ENCODE measurements around the gene WDR75.

WDR75 gene

DNA sequence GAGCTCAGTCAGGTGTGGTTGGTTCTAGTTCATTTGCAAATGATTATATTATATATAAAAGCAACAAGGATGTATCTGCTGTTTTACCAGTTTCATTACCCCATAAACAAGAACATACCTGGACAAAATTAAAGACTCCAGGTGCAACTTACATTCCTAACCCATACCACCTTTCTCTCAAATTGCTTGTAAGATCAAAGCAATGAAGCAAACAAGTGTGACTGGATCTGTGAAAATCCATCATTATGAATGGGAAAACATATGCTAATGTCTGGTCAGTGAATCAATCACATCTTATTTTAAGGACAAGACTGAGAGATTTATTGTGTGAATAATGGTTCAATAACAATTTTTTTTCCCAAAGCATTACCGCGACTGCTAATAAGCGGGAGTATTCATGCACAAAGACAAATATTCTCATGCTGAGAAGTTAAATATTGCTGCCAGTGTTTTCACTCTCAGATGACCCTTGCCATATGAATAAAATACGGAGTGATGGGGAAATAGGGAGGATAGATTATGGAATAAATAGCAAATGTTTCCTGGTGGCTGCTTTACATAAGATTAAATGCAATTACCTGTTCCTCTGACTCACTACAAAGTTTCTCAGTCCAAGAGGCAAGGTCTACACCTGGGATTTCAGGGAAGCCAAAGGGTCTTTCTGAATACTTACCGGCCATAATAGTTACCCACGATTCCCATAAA lies 59.3 kb downstream of the WDR75 start:
- no peak for DNase-seq (ENCODE audit: low read depth)

DNA sequence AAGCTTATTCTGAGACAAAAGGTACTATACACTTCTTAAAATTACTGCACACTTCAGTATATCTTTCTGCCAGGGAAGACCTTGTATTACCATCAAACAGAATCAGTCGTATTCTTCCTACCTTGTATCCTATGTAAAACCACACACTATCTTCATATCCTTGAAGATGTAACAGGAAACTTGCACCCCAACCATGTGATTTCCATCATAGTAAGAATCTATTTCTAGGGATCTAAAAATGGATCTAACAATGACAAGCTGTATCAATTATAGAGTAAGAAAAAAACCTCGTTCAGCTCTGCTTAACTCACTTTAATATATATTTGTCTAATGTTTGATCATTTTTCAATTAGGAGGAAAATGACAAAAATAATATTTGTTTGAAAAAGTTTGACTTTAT lies 60.2 kb downstream of the WDR75 start:
- DNase-seq (ENCODE audit: low read depth), result no peak

DNA sequence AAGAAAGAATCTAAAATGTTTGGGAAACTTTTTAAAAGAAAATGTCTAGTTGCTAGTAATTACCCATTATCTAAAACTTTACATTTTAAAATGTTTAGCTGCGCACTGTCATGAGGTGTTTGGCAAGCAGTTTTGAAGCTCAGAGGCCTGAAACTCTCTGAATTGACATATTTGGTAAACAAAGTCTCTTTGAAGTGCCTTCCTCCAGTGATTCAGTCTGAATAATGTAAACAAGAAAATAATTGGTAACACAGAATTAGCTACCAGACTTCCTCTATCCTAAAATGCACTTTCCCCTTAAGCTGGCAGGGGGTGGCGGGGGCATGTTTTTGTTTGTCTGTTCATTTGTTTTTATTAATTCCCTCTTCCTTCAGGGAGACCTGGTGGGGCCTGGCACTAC lies 61.4 kb downstream of the WDR75 start:
- DNase-seq (ENCODE audit: low read depth), result no peak

DNA sequence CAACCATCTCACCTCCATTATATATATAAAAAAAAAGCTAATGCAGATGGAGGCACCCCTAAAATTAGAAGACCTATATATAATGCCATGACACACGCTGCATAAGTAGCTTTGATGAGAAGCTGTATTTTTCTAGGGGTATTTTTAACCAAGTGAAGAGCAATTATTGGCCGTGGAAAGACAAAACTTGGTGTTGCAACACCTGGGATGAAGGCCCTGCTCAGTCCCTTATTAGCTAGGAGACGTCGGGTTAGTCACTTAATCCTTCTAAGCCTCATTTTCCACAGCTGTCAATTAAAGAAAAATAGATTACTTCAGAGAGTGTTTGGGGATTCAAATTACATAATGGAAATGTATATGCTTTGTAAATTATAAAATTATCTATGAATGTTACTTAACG lies 63.0 kb downstream of the WDR75 start:
- DNase-seq (ENCODE audit: low read depth), result no peak

- no peak for DNase-seq (ENCODE audit: low read depth)
These were observed 64.2 kb downstream of the WDR75 start for GRCh38 chr2:189505492-189505891.

GRCh38 chr2:189506514-189506976 lies 65.3 kb downstream of the WDR75 start:
- DNase-seq (ENCODE audit: low read depth), result peak; percentile 1

GRCh38 chr2:189511210-189511959 lies 70.1 kb downstream of the WDR75 start:
- no peak for DNase-seq (ENCODE audit: low read depth)

DNA sequence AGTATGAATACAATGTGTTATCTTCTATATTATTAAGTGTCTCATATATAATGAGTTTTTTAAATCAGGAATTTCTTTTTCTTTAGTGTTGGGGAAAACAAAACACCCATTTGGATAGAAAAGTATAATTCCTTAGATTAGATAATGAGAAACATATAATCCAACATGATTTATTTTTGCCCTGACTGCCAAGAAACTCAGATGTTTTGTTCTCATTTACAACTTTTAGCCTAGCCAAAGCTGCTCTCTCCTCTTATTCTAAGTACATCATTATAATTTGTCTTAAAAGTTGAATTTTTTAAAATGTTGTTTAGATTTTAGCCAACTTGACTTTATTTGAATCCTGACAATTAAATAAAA lies 70.7 kb downstream of the WDR75 start:
- DNase-seq (ENCODE audit: low read depth), result no peak

GRCh38 chr2:189512879-189513278 lies 71.6 kb downstream of the WDR75 start:
- DNase-seq (ENCODE audit: low read depth), result no peak

DNA sequence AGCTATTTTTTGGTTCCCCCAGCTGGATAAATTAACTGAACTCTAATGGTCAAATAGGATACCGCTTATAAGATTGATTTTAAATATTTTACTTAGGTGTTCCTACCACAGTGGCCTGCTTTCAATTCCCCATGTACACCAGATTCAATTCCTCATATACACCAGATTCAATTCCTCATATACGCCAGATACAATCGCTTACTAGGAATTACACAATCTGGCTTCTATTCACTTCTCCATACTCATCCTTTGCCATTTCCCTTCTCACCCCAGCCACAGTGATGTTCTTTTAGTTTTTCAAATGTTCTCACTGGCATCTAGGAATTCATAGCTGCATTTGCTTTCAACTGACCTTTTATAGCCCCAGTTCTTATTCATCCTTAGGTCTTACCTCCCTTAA lies 72.8 kb downstream of the WDR75 start:
- DNase-seq (ENCODE audit: low read depth), result no peak

DNA sequence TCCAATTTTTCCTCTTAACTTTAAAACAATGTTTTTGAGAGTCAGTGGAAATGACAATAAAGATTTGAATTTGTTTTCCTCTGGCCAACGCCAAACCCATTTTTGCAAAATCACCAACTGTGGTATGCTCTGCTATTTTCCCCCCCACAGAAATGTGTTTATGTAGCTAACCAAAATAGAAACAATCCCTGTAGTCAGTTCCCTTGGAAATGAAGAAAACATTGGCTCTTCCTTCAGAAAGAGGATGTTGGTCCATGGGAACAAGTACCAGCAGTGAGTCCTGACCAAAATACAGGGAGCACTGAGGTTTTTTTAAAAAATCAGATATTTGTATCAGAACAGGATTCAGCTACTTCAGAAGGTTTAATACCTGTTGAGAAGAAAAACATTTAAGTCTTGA lies 74.0 kb downstream of the WDR75 start:
- DNase-seq (ENCODE audit: low read depth), result no peak

- DNase-seq (ENCODE audit: low read depth), result no peak
These were observed 75.3 kb downstream of the WDR75 start for GRCh38 chr2:189516546-189516945.

DNA sequence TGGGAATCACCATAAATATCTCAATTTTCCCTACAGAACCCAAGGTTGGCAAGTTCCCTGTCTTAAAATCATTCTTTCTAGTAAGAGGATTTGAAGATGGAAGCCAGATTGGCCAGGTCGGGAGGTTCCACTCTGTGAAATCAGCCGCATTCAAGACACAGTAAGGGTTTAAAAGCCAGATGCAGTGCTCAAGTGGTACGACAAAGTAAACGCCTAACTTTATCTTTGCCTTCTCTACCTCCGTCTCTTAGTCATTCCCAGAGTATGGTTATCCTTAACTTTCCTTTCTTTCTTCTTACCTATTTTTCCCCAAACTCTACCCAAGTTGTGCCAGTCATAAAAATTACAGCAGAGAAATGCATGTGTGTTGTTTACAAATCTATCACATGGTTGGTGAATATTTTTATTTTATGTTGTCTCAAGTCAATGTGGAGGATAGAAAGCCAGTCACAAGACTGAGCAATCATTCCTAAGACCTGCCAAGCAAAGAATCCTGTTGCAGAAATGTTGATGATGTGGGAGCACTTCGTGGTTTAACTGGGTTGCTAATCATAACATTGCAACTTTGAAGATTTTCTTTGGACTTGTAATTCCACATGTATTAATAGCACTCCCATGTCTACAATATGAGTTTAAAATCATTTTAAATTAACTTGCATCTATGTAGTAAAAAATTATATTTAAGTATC lies 76.7 kb downstream of the WDR75 start:
- DNase-seq (ENCODE audit: low read depth), result no peak

GRCh38 chr2:189519631-189520387 lies 78.5 kb downstream of the WDR75 start:
- no peak for DNase-seq (ENCODE audit: low read depth)

DNA sequence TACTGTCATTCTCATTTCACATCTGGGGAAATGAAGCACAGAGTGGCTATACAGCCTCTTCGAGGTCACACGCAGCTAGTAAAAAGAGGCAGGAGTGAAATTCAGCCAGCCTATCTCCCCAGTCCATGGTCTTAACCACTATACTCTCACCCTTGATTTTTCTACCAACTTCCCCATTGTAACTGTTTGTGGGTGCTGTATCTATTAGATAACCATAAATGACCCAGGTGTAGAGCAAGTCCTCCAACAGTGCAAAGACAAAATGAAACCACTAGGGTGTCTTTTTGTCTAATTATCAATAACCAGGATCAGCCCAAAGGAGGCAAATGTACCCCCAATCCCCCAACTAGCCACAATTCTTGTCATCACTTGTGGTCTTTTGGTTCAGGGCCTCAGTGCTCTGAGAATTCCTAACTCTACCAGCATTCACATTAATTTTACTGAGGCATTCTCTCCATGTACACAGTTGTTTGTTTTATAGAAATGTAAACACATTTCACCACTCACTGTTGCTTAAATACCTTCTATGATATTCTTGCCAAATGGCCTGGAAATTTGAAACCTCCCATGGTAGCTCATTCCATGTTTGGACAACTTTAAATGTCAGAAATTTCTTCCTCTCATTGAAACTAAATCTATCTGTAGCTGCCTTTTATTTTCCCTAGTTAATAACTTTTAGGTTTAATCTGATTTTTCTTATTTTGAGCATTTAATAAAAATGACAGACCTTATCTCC lies 80.6 kb downstream of the WDR75 start:
- no peak for DNase-seq (ENCODE audit: low read depth)

GRCh38 chr2:189522435-189523151 lies 81.3 kb downstream of the WDR75 start:
- DNase-seq (ENCODE audit: low read depth), result no peak

DNA sequence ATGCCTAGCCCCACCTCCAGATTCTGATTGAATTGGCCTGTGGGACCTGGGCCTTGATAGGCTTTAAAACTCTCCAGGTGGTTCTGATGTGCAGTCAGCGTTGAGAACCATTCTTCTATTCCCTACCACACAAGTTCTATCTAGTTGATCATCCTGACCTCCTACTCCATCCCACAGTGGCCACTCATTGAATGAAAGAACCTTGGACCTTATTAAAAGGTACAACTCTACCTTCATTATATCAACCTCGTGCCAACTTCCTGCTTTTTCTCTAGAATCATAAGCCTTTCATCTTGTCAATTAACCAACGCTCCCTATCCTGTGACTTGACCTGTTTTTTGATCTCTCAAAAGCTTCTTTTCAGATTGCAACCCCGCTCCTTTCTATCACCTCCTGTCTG lies 83.5 kb downstream of the WDR75 start:
- no peak for DNase-seq (ENCODE audit: low read depth)
